ENCODE data around the gene COX7A1. TPM values are rescaled to one million over a fixed set of nuclear protein-coding genes. Genes with fewer than 3 reads are reported as not detected.

The COX7A1 gene
- total RNA-seq, 4 donors from 2014 or later, result 165 to 421 (median 223) TPM

DNA sequence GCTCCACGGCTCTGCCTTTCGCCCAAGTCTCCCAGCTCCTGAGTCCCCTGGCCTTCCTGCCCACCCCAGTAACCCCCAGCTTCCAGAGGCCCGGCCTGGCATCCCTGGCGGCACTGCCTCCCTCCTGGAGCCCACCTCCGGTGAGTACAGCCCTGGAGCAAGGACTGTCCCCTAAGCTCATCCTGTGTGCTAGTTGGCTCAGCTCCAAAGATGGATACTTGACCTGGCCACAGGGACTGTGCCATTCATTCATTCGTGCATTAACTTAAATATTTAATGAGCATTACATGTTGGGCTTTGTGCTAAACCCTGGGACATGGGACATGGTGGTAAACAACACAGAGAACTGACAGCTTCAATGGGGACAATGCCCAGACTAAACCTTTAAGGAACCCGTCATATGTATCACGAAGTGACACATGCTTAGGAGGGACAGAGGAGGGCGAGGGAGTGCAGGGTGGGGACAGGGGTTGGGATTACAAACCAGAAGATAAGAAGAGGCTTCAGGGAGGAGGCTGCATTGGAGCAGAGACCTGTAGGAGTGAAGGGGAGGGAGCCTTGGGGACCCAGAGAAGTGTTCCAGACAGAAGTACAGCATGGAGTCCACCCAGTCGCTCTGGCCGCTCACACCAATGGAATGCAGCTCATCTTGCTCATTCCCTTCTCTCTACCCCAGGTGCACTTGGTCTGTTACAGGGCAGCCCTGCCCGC is 48.2 kb downstream of the COX7A1 start:
- no peaks in the 10 kb centered on the region for H3K36me3 ChIP-seq
- peaks cover 27 to 41% of the 10 kb centered on the region in 2 donors for H3K4me1 ChIP-seq
- H3K9me3 ChIP-seq, result no peaks in the 10 kb centered on the region
- intact Hi-C loops (cut with DNase I; ENCODE audit: low total_unique reads), result loop anchor here (5.0 kb wide), 1 partner anchor 42 kb away; no protein-coding TSS in a partner anchor
- DNase-seq (no peak), ATAC-seq (no peak)
- in situ Hi-C loops (cut with MboI; ENCODE audit: low sequenced_read_pairs in 4 of 4), result no loop called here
- TF ChIP-seq POLR2A (IDR thresholded peaks at IDR 0.05), result no peak
- TF ChIP-seq, protein P1, sequence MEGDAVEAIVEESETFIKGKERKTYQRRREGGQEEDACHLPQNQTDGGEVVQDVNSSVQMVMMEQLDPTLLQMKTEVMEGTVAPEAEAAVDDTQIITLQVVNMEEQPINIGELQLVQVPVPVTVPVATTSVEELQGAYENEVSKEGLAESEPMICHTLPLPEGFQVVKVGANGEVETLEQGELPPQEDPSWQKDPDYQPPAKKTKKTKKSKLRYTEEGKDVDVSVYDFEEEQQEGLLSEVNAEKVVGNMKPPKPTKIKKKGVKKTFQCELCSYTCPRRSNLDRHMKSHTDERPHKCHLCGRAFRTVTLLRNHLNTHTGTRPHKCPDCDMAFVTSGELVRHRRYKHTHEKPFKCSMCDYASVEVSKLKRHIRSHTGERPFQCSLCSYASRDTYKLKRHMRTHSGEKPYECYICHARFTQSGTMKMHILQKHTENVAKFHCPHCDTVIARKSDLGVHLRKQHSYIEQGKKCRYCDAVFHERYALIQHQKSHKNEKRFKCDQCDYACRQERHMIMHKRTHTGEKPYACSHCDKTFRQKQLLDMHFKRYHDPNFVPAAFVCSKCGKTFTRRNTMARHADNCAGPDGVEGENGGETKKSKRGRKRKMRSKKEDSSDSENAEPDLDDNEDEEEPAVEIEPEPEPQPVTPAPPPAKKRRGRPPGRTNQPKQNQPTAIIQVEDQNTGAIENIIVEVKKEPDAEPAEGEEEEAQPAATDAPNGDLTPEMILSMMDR (IDR thresholded peaks at IDR 0.05 in 4 of 5, conservative IDR thresholded peaks at IDR 0.05 in 1 of 5), result no peak
- H3K27me3 ChIP-seq, result no peaks in the 10 kb centered on the region
- peak overlapping the region in 2 of 4 donors; percentile 38 to 42 for H3K27ac ChIP-seq
- H3K4me3 ChIP-seq, result no peak overlapping the region

DNA sequence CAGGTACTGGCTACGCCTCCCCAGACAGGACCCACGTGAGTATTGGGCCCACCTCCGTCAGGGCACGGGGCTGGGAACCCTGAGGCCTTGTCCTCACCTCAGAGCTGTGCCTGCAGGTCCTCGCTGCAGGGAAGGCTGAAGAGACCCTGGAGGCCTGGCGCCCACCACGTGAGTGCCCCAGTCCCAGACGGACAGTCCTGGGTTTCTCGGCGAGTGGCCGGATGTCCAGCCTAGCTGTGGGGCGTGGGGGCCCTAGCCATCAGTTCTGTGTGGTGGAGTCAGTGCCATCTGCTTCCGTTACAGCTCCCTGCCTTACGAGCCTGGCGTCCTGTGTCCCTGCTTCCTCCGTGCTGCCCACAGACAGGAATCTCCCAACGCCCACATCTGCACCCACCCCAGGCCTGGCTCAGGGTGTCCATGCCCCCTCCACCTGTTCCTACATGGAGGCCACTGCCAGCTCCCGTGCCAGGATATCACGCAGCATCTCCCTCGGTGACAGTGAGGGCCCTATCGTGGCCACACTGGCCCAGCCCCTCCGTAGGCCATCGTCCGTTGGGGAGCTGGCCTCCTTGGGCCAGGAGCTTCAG is 49.1 kb downstream of the COX7A1 start:
- ATAC-seq (no peak), DNase-seq (no peak)
- H3K27me3 ChIP-seq, result no peaks in the 10 kb centered on the region
- no peak overlapping the region for H3K4me3 ChIP-seq
- H3K4me1 ChIP-seq, result peaks cover 27 to 41% of the 10 kb centered on the region in 2 donors
- in situ Hi-C loops (cut with MboI; ENCODE audit: low sequenced_read_pairs in 4 of 4) (no loop called here), intact Hi-C loops (cut with DNase I; ENCODE audit: low total_unique reads) (loop anchor here (5.0 kb wide), 1 partner anchor 41 kb away; no protein-coding TSS in a partner anchor)
- no peaks in the 10 kb centered on the region for H3K36me3 ChIP-seq
- peak overlapping the region in 2 of 4 donors; percentile 38 to 76 for H3K27ac ChIP-seq
- no peaks in the 10 kb centered on the region for H3K9me3 ChIP-seq
- TF ChIP-seq, protein P1 (IDR thresholded peaks at IDR 0.05 in 4 of 5, conservative IDR thresholded peaks at IDR 0.05 in 1 of 5), result no peak
- no peak for TF ChIP-seq POLR2A (IDR thresholded peaks at IDR 0.05)

DNA sequence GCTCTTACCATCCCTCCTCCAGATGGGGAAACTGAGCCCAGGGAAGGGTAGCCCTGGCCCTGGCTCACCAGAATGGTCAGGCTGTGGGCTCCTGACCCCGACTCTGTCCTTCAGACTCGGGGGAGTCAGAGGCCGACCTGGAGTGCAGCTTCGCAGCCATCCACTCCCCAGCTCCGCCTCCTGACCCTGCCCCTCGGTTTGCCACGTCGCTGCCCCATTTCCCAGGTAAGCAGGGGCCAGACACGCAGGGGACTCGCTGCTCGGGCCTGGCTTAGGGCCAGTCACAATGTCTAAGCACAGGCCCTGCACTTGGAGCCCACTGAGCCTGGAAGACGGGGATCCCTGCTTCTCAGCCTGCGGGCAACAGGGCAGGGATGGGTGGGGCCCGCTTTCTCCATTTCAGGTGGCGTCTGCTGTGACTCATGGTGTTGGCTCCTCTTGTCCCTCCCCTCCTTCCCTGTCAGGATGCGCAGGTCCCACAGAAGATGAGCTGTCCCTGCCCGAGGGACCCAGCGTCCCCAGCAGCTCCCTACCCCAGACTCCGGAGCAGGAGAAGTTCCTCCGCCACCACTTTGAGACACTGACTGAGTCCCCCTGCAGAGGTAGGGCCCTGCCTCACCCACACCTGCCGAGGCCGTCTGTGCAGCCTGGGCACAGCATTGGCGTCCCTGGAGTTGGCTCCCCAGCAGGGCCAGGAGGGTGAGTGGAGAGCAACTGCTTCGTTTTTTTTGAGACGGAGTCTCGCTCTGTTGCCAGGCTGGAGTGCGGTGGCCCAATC is 50.5 kb downstream of the COX7A1 start:
- Histone ChIP-seq H3K9me3 (no peaks in the 10 kb centered on the region), H3K36me3 (no peaks in the 10 kb centered on the region), H3K27me3 (no peaks in the 10 kb centered on the region), H3K4me1 (peaks cover 27 to 41% of the 10 kb centered on the region in 2 donors), H3K27ac (peak overlapping the region; percentile 44 to 86 (median 78)), H3K4me3 (no peak overlapping the region)
- DNase-seq (peak in 1 of 2 donors; percentile 49), ATAC-seq (peak; percentile 30 to 43)
- TF ChIP-seq, protein P1 (IDR thresholded peaks at IDR 0.05 in 4 of 5, conservative IDR thresholded peaks at IDR 0.05 in 1 of 5), result no peak
- TF ChIP-seq POLR2A (IDR thresholded peaks at IDR 0.05), result no peak
- in situ Hi-C loops (cut with MboI; ENCODE audit: low sequenced_read_pairs in 4 of 4) (no loop called here), intact Hi-C loops (cut with DNase I; ENCODE audit: low total_unique reads) (loop anchor here (5.0 kb wide), 1 partner anchor 39 kb away; no protein-coding TSS in a partner anchor)

Other genes starting within 250 kb of the COX7A1 start
- 1 to 10 TPM in 2 of 4 donors, not detected in 2; 1.2 to 1.5 TPM for gene HCST, start 249.9 kb downstream of the COX7A1 start, total RNA-seq
- gene TYROBP, start 244.2 kb downstream of the COX7A1 start, total RNA-seq, result 10 to 100 TPM in 3 of 4 donors, 1 to 10 TPM in 1; 7.2 to 25.6 (median 18.2) TPM
- 10 to 100 TPM in 2 of 4 donors, 1 to 10 TPM in 2; 7.4 to 18.2 (median 12.8) TPM for gene LRFN3, start 216.1 kb downstream of the COX7A1 start, total RNA-seq
- gene SDHAF1, start 157.3 kb downstream of the COX7A1 start, total RNA-seq, result 10 to 100 TPM; 42.8 to 54.9 (median 49.9) TPM
- gene SYNE4, start 143.6 kb downstream of the COX7A1 start, total RNA-seq, result under 1 TPM in 1 of 4 donors, not detected in 3; 0.36 TPM
- 10 to 100 TPM; 10.6 to 50.1 (median 19.0) TPM for gene ALKBH6, start 138.2 kb downstream of the COX7A1 start, total RNA-seq
- gene CLIP3, start 119.6 kb downstream of the COX7A1 start, total RNA-seq, result 1 to 10 TPM in 3 of 4 donors, under 1 TPM in 1; 0.61 to 3.2 (median 1.8) TPM
- 10 to 100 TPM in 1 of 4 donors, 1 to 10 TPM in 3; 6.1 to 10.5 (median 6.1) TPM for gene THAP8, start 98.2 kb downstream of the COX7A1 start, total RNA-seq
- 1 to 10 TPM in 2 of 4 donors, under 1 TPM in 2; 0.20 to 2.1 (median 1.0) TPM for gene WDR62, start 97.5 kb downstream of the COX7A1 start, total RNA-seq
- not detected for gene OVOL3, start 41.3 kb downstream of the COX7A1 start, total RNA-seq
- 10 to 100 TPM; 61.0 to 88.7 (median 79.4) TPM for gene POLR2I, start 37.6 kb downstream of the COX7A1 start, total RNA-seq
- 100 to 1,000 TPM in 2 of 4 donors, 10 to 100 TPM in 2; 57.4 to 122 (median 96.7) TPM for gene TBCB, start 37.0 kb downstream of the COX7A1 start, total RNA-seq
- 100 to 1,000 TPM in 3 of 4 donors, 10 to 100 TPM in 1; 94.8 to 252 (median 165) TPM for gene CAPNS1, start 12.4 kb downstream of the COX7A1 start, total RNA-seq
- 1 to 10 TPM; 1.7 to 5.3 (median 2.3) TPM for gene ZNF565, start 62.2 kb upstream of the COX7A1 start, total RNA-seq
- 100 to 1,000 TPM in 1 of 4 donors, 10 to 100 TPM in 3; 47.8 to 108 (median 91.2) TPM for gene ZNF146, start 62.7 kb upstream of the COX7A1 start, total RNA-seq
- 1 to 10 TPM in 1 of 4 donors, under 1 TPM in 3; 0.67 to 1.9 (median 0.74) TPM for gene ZFP14, start 226.8 kb upstream of the COX7A1 start, total RNA-seq